HG03432 (cell line): ENCODE measurements around the gene RASD1.
"Not testable (repeated sequence)": the region's sequence is repeated elsewhere in the genome, so short reads cannot be mapped to it uniquely, and the experiment has no call there.

ENCODE experiments used
- ATAC-seq: cut with Tn5 transposase; IDR thresholded peaks from one replicate; pipeline ENCODE4 v1.9.1; 2021; ENCODE audit warnings: mild to moderate bottlenecking, moderate library complexity; ENCODE audit not compliant: unreplicated experiment

Gene RASD1

GRCh38 chr17:17499402-17500145, 3.4 kb upstream of the RASD1 start:
- no peak for ATAC-seq

- no peak for ATAC-seq
Observed at GRCh38 chr17:17498606-17499301, 2.6 kb upstream of the RASD1 start.

- ATAC-seq = no peak
Observed at GRCh38 chr17:17497845-17498520, 1.8 kb upstream of the RASD1 start.

GRCh38 chr17:17497065-17497844, 1.1 kb upstream of the RASD1 start:
- no peak for ATAC-seq

GRCh38 chr17:17495536-17496188, 533 bp downstream of the RASD1 start:
- no peak for ATAC-seq

GRCh38 chr17:17494870-17495535, 1.2 kb downstream of the RASD1 start:
- no peak for ATAC-seq

GRCh38 chr17:17494499-17494869, 1.7 kb downstream of the RASD1 start:
- ATAC-seq = no peak

- ATAC-seq = no peak
Observed at GRCh38 chr17:17493986-17494466, 2.2 kb downstream of the RASD1 start.

GRCh38 chr17:17493249-17493985, 2.8 kb downstream of the RASD1 start:
- no peak for ATAC-seq

GRCh38 chr17:17492571-17492970, 3.6 kb downstream of the RASD1 start:
- no peak for ATAC-seq

- ATAC-seq = no peak
Observed at GRCh38 chr17:17492085-17492484, 4.1 kb downstream of the RASD1 start.

- ATAC-seq = no peak
Observed at GRCh38 chr17:17491546-17491988, 4.6 kb downstream of the RASD1 start.

- ATAC-seq = no peak
Observed at GRCh38 chr17:17491031-17491471, 5.1 kb downstream of the RASD1 start.

GRCh38 chr17:17487998-17488397, 8.2 kb downstream of the RASD1 start:
- no peak for ATAC-seq

GRCh38 chr17:17486416-17486815, 9.8 kb downstream of the RASD1 start:
- not testable (repeated sequence) for ATAC-seq

GRCh38 chr17:17485420-17485819, 10.8 kb downstream of the RASD1 start:
- no peak for ATAC-seq

GRCh38 chr17:17484451-17484899, 11.7 kb downstream of the RASD1 start:
- ATAC-seq = no peak

GRCh38 chr17:17481860-17482259, 14.3 kb downstream of the RASD1 start:
- ATAC-seq = no peak

GRCh38 chr17:17480593-17481148, 15.5 kb downstream of the RASD1 start:
- no peak for ATAC-seq
